ENCODE measurements around the gene LEF1.

The LEF1 gene

DNA sequence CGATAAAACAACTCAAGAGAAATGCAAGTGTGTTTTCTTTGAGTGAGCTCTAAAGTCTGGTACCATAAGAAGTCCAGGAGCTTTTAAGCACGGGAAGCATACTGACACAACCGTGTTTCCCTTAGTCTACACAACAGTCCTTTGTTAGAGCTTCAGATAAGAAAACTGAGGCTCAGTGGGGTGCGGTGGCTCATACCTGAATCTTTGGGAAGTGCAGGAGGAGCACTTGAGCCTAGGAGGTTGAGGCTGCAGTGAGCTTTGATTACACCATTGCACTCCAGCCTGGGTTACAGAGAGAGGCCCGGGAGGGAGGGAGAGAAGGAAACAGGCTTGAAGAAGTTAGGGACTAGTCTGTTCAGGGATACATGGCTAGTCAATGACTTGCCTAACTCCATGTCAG lies 21.9 kb downstream of the LEF1 start:
- DNase-seq, result no peak

GRCh38 chr4:108146336-108146735 lies 22.4 kb downstream of the LEF1 start:
- no peak for DNase-seq

GRCh38 chr4:108144451-108144850 lies 24.3 kb downstream of the LEF1 start:
- DNase-seq, result no peak

DNA sequence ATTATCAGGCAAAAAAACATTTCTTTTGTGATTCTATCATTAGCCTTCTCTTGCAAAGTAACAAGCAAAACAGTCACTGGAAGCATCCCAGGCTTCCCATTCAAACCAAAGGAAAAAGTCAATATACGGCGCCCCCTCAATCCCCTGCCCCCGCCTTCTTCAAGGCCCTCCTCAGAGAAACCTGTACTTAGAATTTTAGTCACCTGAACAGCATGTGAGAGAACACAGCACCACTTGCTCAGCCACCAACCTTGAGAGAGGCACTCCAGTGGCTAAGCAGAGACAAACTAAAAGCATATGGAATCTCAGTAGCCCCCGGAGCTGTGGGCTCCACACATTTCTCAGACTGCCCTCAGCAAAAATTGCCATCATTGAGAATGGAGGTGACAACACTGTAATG lies 25.2 kb downstream of the LEF1 start:
- DNase-seq, result no peak

DNA sequence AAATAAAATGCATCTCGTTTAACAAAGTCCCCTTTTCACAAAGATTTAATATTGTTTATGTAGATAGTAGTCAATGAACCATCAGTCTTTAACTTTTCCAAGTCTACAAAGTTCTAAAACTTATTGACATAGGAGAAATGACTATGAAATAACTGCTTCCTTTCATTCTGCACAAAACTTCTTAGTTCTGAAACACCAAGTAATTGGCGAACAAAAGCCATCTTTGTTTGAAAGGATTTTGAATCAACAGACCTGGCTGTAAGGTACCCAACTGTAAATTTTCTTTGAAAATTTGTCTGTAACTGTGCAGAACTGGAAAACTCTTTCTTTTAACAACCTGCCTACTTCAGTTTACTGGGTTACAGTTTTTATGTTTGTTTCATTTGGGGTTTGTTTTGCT lies 25.9 kb downstream of the LEF1 start:
- no peak for DNase-seq

DNA sequence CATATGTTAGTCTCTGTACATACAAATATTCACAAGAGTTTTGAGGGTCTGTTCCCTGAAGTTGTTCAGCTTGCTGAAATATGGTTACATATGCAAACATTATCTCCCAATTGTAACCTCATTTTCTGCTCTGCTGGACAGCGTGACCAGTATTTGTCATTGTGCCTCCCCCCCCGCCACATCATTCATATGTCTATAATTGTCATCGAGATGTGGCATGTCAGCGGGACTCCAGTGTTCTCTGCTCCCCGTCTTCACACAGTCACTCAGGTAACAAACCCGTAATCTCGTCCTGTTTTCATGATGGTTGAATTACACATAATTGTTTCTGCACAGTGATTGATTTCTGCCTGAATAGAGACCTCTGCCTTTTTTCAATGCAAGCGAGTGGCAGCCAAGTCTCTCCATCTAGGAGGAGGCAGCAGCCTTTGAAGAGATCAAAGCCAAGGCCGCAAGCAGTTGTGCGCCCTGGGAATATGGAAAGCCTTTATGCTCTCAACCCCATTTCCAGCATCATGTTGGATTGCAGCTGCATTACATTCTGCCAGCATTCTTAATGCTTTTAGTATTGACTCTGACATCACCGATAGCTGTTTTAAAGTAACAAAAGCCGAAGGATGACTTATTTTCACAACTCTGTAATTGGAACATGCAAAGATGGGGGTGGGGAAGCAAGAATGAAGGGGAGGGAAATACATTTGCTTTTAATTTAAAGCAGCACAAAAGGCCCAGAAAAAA lies 27.4 kb downstream of the LEF1 start:
- no peak for DNase-seq

GRCh38 chr4:108140328-108140727 lies 28.4 kb downstream of the LEF1 start:
- peak; percentile 34 for DNase-seq

- DNase-seq, result no peak
Observed at GRCh38 chr4:108139089-108139488, 29.6 kb downstream of the LEF1 start.

- no peak for DNase-seq
Observed at GRCh38 chr4:108135549-108136209, 33.1 kb downstream of the LEF1 start.

GRCh38 chr4:108130955-108131354 lies 37.8 kb downstream of the LEF1 start:
- no peak for DNase-seq

DNA sequence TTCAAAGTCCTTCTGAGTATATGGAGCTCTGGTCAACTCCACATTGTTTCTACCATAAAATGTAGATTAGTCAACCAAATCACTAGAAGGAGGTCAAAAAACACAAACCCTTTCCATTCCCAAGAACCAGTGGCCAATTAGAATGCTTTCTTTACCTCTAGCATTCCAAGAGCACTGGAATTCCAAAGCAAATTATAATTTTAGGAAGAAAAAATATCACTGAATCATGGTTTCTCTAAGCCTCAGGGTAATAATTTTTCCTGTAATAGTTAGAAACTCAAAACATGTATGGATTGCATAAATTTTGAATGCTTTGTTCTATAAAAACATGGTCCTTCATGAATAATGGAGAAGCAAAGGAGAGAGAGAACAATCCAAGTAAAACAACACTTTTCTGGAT lies 39.5 kb downstream of the LEF1 start:
- DNase-seq, result no peak

DNA sequence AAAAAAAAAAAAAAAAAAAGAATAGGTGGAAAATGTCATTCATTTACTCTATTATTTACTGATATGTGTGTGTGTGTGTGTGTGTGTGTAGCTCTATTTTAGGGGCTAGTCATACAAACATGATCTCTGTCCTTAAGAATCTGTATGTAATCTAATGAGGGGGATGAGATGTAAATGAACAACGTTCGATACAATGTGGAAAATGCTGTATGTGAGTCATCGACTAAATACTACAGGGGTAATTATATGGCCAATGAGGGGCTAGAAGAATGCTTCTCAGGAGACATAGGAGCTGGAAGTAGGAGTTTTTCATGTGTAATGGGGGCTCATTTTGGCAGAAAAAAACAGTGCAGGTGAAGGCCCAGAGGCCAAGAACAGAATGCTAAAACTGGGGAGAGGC lies 41.9 kb downstream of the LEF1 start:
- no peak for DNase-seq

DNA sequence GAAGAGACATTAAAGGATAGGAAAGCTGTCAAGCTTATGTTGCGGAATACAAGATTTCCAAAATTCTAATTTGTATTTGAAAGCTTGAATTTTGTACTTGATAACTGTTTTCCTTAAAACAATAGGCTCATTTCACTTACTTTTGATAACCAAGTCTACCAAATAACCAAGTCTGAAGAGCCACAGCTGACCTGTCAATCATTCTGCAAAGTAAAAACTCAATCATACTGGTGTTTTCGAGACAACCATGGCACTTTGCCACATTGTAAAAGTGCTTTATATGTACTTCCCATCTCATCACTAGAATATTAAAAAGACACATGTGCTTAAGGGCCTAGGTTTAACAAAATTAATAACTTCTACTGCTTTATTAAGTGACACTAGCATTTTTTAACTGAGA lies 47.9 kb downstream of the LEF1 start:
- DNase-seq, result no peak

DNA sequence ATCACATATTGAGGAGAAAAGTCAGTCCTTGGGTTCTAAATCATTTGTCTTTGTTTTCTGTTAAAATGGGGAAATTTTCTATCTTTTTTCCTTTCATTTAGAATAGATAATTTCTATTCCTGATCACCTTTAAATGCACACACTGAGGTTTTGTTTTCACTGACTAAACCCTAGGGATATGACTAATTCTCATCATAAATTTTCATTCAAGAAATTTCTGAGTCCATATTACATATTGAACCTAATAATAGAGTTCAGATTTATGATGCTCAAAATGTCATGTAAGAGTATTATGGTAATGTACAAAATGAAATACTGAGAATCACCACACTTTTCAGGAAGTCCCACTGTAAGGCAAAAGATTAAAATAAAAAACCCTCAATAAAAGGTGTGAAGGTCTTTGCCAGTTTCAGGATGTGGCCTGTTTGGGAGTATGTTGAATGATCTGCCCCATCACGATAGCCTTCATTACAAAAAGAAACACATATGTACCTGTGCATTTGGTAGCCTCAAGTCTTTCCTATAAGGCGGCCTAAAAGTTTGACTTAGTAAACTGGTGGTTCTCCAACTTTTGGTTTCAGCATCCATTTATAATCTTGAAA lies 49.4 kb downstream of the LEF1 start:
- DNase-seq, result no peak

GRCh38 chr4:108118505-108118904 lies 50.2 kb downstream of the LEF1 start:
- DNase-seq, result peak; percentile 56

GRCh38 chr4:108117418-108118182 lies 51.1 kb downstream of the LEF1 start:
- no peak for DNase-seq

DNA sequence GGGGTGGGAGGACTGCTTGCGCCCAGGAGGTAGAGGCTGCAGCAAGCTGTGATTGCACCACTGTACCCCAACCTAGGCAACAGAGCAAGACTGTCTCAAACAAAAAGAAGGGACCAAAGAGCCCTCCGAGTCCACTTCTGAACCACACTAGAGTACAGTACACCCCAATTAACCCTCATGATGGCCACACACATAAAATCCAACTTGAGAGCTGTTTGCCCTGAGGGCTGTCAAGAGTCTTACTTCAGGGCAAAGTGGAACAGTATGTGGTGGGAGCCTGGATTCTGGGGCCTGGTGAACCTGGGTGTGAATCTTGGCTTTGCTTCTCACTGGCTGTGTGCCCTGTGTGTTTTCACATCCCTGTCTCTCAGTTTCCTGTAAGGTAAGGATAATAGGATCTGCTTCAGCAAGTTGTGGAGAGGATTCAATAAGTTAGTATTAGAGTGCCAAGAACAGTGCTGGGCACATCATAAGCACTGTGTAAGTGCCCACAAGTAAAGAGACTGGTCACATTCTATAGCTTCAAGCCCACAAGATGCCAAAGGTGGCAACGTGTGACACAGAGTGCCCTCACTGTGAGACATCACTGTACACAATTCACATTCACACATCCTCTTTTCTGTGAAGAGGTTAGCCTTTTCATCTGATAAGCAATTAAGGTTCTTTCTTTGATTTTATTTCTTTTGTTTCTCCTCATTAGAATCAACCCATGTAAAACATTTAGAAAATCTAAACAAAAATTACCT lies 52.1 kb downstream of the LEF1 start:
- DNase-seq, result peak; percentile 54

DNA sequence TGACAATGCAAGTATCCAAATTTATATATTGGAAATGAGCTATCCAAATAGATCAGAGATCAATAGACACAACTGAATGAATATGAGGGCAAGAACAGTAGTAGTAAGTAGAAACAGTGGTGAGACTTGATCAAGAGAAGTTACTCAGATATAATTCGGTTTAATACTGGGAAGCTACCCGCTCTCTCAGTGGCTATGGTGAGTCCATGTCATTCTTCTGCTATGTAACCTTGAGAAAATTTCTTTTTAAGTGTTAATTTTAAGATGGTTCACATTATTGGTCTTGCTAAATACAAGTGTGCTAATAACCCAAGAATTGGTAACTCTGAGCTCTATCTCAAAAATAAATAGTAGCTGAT lies 53.6 kb downstream of the LEF1 start:
- DNase-seq, result no peak

GRCh38 chr4:108114503-108114902 lies 54.2 kb downstream of the LEF1 start:
- no peak for DNase-seq

- DNase-seq, result peak; percentile 68
Observed at GRCh38 chr4:108113229-108113628, 55.5 kb downstream of the LEF1 start.

DNA sequence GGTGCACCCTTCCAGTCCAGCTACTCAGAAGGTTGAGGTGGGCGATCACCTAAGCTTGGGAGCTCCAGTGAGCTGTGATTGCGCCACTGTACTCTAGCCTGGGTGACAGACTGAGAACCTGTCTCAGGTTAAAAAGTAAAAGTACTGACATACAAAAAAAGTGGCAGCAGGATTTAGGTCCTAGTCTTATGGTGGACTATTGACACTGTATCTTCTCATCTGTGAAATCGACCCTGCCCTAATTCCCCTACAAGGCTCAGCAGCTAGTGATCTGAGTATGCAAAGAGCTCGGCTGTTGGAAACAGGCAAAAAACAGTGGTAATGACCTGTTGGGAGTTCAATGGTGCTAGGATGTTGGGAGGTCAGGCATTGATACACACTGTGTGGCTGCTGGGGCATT lies 57.0 kb downstream of the LEF1 start:
- DNase-seq, result no peak

DNA sequence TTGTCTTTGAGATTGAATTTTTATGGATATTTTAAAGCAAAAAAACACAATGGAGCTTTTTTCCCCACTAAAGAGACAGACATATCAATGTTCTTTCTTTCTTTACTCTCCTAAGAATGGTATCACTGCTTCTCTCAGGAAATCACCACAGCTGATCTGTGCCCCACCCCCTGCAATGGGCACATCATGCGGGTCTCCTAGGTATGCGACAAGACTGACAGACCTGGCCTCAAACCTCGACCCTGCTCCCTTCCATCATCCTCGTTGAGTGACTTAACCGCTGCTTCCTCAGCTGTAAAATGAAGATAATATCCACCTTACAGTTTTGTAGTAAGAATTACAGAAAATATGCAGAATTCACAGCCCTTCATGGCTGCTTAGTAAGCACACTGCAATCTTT lies 58.3 kb downstream of the LEF1 start:
- DNase-seq, result no peak

- DNase-seq, result no peak
Observed at GRCh38 chr4:108109997-108110416, 58.7 kb downstream of the LEF1 start.

All from CD4-positive, alpha-beta T cell treated with Interleukin-17A for 1 hour (primary cell).